Vagina (tissue), 2 donors: ENCODE data around the gene HSF2BP. TPM values are rescaled to one million over a fixed set of nuclear protein-coding genes. Genes with fewer than 3 reads are reported as not detected.

Experiments
- DNase-seq, 2 donors: peaks; one replicate each; pipeline ENCODE4 v3.0.0-alpha.2; 2017; ENCODE audit errors: extremely low spot score in 2 of 2
- H3K27ac ChIP-seq: fragments of 200-600 bp; sonication (generic); one replicate; pipeline ENCODE4 v1.5.1; 2019
- H3K27me3 ChIP-seq: fragments of 200-600 bp; sonication (generic); one replicate; pipeline ENCODE4 v1.5.1; 2019
- H3K36me3 ChIP-seq, 2 donors: fragments of 200-600 bp; sonication (generic); one replicate each; pipeline ENCODE4 v1.5.1; 2017 to 2019
- H3K4me1 ChIP-seq: fragments of 200-600 bp; sonication (generic); one replicate; pipeline ENCODE4 v1.5.1; 2019
- H3K4me3 ChIP-seq, 2 donors: fragments of 200-600 bp; sonication (generic); 1 replicate in 1 of 2; 2 replicates in 1 of 2; pipeline ENCODE4 v1.5.1; 2016 to 2019
- H3K9me3 ChIP-seq: fragments of 200-600 bp; sonication (generic); one replicate; pipeline ENCODE4 v1.5.1; 2019
- POLR2A ChIP-seq, 2 donors: fragments of 450-650 bp; IDR thresholded peaks; one replicate each; pipeline ENCODE4 v1.6.1; 2017; ENCODE audit warnings: antibody characterized with exemption in 2 of 2, mild to moderate bottlenecking in 2 of 2, moderate library complexity in 2 of 2
- POLR2AphosphoS5 ChIP-seq, 2 donors: sonication (generic); formaldehyde crosslinking; IDR thresholded peaks; one replicate each; pipeline ENCODE4 v1.9.0; 2017; ENCODE audit warnings: antibody characterized with exemption in 2 of 2, mild to moderate bottlenecking in 2 of 2, low read depth in 1 of 2; ENCODE audit not compliant: insufficient read depth in 1 of 2
- intact Hi-C: fragments of 100-400 bp; cut with DNase I; formaldehyde crosslinking; loops from one replicate; pipeline ENCODE4 v1.15.1; 2023
- total RNA-seq: library from RNA; depleted of rRNA; stranded (reverse); fragments of >200 nt; gene quantifications from one replicate; pipeline ENCODE4 v1.2.3, GENCODE V29; 2016
- TF ChIP-seq, protein P1 (sequence below), 3 experiments: fragments of 450-650 bp in 2 of 3; fragments of 200-600 bp in 1 of 3; sonication (generic) in 1 of 3; IDR thresholded peaks; one replicate each; pipeline ENCODE4 v1.5.1; 2017 to 2019; ENCODE audit warnings: antibody characterized with exemption in 3 of 3, mild to moderate bottlenecking in 2 of 3, moderate library complexity in 2 of 3

The HSF2BP gene
- total RNA-seq, 1 donor from 2014 or later = 2.7 TPM

DNA sequence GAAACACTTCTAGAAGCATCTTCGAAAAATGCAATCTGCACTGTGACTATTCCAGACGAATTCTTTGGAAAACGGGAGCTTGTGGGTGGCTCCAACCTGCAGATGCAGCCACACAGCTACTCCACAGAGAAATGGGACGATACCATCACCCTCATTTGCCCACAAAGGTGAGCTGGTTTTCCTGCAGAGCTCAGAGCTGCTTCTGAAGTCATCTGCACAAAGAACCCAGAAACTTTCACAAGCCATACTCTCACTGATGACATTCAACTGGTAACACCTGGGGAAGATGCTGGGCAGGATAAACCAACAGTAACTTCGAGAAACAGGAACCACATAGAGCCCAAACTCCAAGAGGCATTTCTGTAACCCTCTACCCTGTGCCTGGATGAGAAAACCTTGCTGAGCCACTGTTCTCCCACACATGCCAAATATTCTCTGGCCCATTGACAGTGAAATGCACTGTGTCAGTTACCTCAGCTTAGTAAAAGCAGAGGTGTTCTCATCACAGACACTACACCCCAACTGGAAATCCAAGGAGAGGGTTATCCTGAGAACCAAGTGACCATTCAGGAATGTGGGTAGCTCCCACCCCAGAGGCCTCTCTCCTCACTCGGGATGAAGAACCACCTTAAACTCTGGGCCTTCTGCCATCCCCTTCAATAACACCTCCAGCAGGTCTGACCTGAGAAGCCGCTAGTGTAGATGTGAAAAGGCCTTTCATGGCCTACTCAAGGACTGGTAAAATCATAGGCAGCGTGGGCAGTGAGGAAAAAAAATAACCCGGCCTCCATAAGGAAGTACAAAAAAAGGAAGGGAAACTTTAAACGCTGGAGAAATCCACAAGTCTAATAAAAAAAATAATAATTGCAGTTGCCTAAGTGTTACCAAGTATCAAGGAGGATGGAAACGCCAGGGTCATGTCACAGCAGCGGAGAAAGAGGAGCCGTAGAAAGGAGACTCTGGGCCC, 56.7 kb downstream of the HSF2BP start:
- H3K9me3 ChIP-seq = no peaks in the 10 kb centered on the region
- no peak overlapping the region for H3K27ac ChIP-seq
- H3K36me3 ChIP-seq = no peaks in the 10 kb centered on the region
- TF ChIP-seq POLR2A (IDR thresholded peaks at IDR 0.05) (no peak), POLR2AphosphoS5 (IDR thresholded peaks at IDR 0.05; ENCODE audit: insufficient read depth in 1 of 2, low read depth in 1 of 2) (no peak)
- TF ChIP-seq, protein P1, sequence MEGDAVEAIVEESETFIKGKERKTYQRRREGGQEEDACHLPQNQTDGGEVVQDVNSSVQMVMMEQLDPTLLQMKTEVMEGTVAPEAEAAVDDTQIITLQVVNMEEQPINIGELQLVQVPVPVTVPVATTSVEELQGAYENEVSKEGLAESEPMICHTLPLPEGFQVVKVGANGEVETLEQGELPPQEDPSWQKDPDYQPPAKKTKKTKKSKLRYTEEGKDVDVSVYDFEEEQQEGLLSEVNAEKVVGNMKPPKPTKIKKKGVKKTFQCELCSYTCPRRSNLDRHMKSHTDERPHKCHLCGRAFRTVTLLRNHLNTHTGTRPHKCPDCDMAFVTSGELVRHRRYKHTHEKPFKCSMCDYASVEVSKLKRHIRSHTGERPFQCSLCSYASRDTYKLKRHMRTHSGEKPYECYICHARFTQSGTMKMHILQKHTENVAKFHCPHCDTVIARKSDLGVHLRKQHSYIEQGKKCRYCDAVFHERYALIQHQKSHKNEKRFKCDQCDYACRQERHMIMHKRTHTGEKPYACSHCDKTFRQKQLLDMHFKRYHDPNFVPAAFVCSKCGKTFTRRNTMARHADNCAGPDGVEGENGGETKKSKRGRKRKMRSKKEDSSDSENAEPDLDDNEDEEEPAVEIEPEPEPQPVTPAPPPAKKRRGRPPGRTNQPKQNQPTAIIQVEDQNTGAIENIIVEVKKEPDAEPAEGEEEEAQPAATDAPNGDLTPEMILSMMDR (IDR thresholded peaks at IDR 0.05) = no peak
- no peaks in the 10 kb centered on the region for H3K4me1 ChIP-seq
- no peaks in the 10 kb centered on the region for H3K27me3 ChIP-seq
- DNase-seq = no peak
- no peak overlapping the region for H3K4me3 ChIP-seq
- intact Hi-C loops = no loop called here

DNA sequence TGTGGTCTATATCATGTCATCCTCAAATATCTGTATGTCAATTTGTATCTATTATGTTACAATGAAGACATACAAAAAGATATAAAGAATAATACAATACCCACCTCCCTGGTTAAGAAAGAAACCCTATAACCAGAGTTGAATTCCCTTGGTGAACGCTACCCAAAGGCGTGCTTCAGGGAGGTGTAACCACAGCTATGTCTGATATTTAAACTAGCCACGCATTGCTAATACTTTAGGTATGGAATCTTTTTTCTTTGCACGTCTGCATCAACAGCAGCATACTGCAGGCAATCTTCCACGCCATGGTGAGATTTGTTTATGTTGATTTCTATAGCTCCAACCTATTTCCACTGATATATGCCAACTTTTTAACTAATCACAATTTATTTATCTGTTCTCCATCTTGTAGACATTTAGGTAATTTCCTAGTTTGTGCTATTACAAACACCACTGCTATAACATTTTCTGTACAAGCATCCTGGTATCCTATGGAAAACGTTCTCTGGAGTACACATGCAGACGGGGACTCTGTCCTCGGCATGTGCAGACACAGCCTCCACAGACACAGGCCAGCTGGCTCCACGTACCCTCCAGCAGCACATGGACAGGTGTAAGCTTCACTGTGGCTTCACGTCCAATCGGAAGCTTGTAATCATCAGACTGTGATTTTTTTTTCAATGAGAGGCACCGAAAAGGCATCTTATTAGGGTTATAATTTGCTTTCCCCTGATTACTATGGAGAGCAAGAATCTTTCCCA, 58.5 kb downstream of the HSF2BP start:
- no peaks in the 10 kb centered on the region for H3K4me1 ChIP-seq
- H3K9me3 ChIP-seq = no peaks in the 10 kb centered on the region
- no peaks in the 10 kb centered on the region for H3K36me3 ChIP-seq
- no peak for TF ChIP-seq POLR2A (IDR thresholded peaks at IDR 0.05)
- intact Hi-C loops = no loop called here
- no peak overlapping the region for H3K27ac ChIP-seq
- no peak overlapping the region for H3K4me3 ChIP-seq
- no peaks in the 10 kb centered on the region for H3K27me3 ChIP-seq
- DNase-seq = no peak

DNA sequence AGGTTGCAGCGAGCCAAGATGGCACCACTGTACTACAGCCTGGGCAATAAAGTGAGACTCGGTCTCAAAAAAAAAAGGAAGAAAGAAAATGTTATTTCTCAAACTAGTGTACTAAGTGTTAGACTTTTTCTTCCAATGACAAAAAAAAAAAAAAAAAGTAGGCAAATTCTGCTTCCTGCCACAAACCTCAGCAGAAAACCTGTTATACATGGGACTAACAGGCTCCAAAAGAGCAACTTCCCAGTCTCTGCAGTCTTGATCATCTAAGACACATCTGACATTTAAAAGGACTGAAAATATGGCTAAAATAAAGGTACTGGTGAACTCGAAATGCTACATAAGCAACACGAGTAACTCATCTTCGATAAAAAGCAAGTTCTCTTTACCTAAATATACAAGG, 59.6 kb downstream of the HSF2BP start:
- TF ChIP-seq POLR2AphosphoS5 (IDR thresholded peaks at IDR 0.05; ENCODE audit: insufficient read depth in 1 of 2, low read depth in 1 of 2) (no peak), POLR2A (IDR thresholded peaks at IDR 0.05) (no peak)
- TF ChIP-seq, protein P1 (IDR thresholded peaks at IDR 0.05) = no peak
- Histone ChIP-seq H3K27ac (no peak overlapping the region), H3K4me1 (no peaks in the 10 kb centered on the region), H3K9me3 (no peaks in the 10 kb centered on the region), H3K27me3 (no peaks in the 10 kb centered on the region), H3K36me3 (no peaks in the 10 kb centered on the region), H3K4me3 (no peak overlapping the region)
- intact Hi-C loops = no loop called here
- no peak for DNase-seq

DNA sequence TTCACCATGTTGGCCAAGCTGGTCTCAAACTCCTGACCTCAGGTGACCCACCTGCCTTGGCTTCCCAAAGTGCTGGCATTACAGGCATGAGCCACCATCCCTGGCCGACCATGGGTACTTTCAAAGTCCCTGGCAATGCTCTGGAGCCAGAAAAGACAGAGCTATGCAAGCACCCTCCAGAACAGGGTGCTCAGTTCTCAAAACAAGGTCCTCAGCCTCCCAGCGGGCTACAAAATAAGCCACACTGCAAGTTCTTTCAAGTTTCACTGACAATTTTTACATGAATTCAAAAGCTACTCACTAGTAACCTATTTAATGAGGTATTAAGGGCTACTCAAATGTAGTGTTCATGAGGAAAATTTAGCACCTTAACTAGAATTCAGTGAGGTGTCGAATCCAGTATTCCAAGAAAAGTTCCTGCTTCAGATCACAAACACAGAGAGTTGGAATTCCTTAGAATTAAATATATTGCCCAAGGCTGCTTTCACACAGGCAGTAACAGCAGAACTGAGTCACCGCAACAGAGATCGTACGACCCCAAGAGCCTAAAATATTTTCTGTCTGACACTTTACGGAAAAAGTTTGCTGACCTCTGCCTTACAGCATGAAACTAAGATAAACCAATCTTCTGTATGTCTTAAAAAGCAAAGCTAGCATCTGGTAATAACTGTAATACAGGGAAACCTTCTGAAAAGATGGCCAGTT, 60.7 kb downstream of the HSF2BP start:
- Histone ChIP-seq H3K27ac (no peak overlapping the region), H3K4me1 (no peaks in the 10 kb centered on the region), H3K36me3 (no peaks in the 10 kb centered on the region), H3K27me3 (no peaks in the 10 kb centered on the region), H3K9me3 (no peaks in the 10 kb centered on the region), H3K4me3 (no peak overlapping the region)
- TF ChIP-seq POLR2A (IDR thresholded peaks at IDR 0.05) (no peak), POLR2AphosphoS5 (IDR thresholded peaks at IDR 0.05; ENCODE audit: insufficient read depth in 1 of 2, low read depth in 1 of 2) (no peak)
- TF ChIP-seq, protein P1 (IDR thresholded peaks at IDR 0.05) = no peak
- intact Hi-C loops = no loop called here
- no peak for DNase-seq

DNA sequence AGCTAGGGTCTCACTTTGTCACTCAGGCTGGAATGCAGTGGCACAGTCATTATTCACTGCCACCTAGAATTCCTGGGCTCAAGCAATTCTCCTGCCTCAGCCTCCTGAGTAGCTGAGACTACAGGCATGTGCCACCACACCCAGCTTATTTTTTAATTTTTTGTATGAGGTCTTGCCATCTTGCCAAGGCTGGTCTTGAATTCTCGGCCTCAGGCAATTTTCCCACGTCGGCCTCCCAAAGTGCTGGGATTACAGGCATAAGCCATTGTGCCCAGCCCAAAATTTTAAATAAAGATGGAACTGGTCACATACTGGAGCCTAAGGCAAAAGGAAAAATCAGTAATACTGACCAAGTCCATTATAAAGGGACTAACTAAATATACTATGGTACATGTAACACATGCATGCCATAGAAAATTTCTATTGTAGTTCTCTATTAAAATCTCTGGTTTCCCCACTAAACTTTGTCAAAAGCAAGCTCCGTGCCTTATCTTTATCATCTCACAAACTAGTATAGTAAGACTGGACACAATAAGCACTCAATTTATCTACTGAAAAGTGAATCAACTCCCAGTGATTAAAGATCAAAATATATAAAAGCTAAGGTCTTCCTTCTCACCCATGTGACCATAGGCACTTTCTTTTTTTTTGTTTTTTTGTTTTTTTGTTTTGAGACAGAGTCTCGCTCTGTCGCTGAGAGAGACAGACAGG, 61.6 kb downstream of the HSF2BP start:
- intact Hi-C loops = no loop called here
- Histone ChIP-seq H3K36me3 (no peaks in the 10 kb centered on the region), H3K4me1 (no peaks in the 10 kb centered on the region), H3K9me3 (no peaks in the 10 kb centered on the region), H3K27ac (no peak overlapping the region), H3K4me3 (no peak overlapping the region), H3K27me3 (no peaks in the 10 kb centered on the region)
- TF ChIP-seq, protein P1 (IDR thresholded peaks at IDR 0.05) = no peak
- TF ChIP-seq POLR2A (IDR thresholded peaks at IDR 0.05) (no peak), POLR2AphosphoS5 (IDR thresholded peaks at IDR 0.05; ENCODE audit: insufficient read depth in 1 of 2, low read depth in 1 of 2) (no peak)
- no peak for DNase-seq
